Activated CD8-positive, alpha-beta T cell treated with anti-CD3 and anti-CD28 coated beads for 36 hours (primary cell): ENCODE measurements around the gene PKN1. TPM values are rescaled to one million over a fixed set of nuclear protein-coding genes. Genes with fewer than 3 reads are reported as not detected.
"Not testable (repeated sequence)": the region's sequence is repeated elsewhere in the genome, so short reads cannot be mapped to it uniquely, and the experiment has no call there.

Experiments used
- ATAC-seq: fragments of 200-7000 bp; cut with Tn5 transposase; one replicate; pipeline ENCODE4 v1.10.0; 2021; ENCODE audit warnings: mild to moderate bottlenecking, moderate library complexity
- CTCF ChIA-PET: fragments of 350-600 bp; sonication (Branson Sonifier 250); formaldehyde crosslinking; loops from one replicate; lab custom pipeline; 2021; ENCODE audit warnings: antibody characterized with exemption; lab: Charles Lee
- POLR2A ChIA-PET: fragments of 350-600 bp; sonication (Branson Sonifier 250); formaldehyde crosslinking; loops from one replicate; lab custom pipeline; 2021; ENCODE audit warnings: antibody characterized with exemption; lab: Charles Lee
- DNase-seq: peaks from one replicate; pipeline ENCODE4 v3.0.0-alpha.2; 2020
- H3K27ac Mint-ChIP-seq: one replicate; pipeline ENCODE4 v1.8.0; 2021; ENCODE audit warnings: mild to moderate bottlenecking, mixed read lengths
- H3K27me3 Mint-ChIP-seq: one replicate; pipeline ENCODE4 v1.8.0; 2021; ENCODE audit warnings: mixed read lengths
- H3K36me3 Mint-ChIP-seq: one replicate; pipeline ENCODE4 v1.8.0; 2021; ENCODE audit warnings: low read depth, mixed read lengths
- H3K4me1 Mint-ChIP-seq: one replicate; pipeline ENCODE4 v1.8.0; 2021; ENCODE audit warnings: low read depth, mixed read lengths
- H3K4me3 Mint-ChIP-seq: one replicate; pipeline ENCODE4 v1.8.0; 2021; ENCODE audit warnings: mild to moderate bottlenecking, moderate library complexity, mixed read lengths
- H3K9me3 Mint-ChIP-seq: one replicate; pipeline ENCODE4 v1.8.0; 2021; ENCODE audit warnings: mixed read lengths
- intact Hi-C: fragments of 100-400 bp; cut with micrococcal nuclease; formaldehyde crosslinking; loops from one replicate; pipeline ENCODE4 v1.10.0; 2022
- total RNA-seq, 2 experiments: library from RNA; stranded (reverse); gene quantifications; one replicate each; pipeline ENCODE4 v1.2.3, GENCODE V29; 2021
- TF ChIP-seq, protein P1 (sequence below): fragments of 200-600 bp; IDR thresholded peaks from one replicate; pipeline ENCODE4 v1.8.0; 2022; ENCODE audit warnings: antibody characterized with exemption, mild to moderate bottlenecking

PKN1 gene
- total RNA-seq, 2 experiments from 2014 or later, result 172 to 192 TPM

DNA sequence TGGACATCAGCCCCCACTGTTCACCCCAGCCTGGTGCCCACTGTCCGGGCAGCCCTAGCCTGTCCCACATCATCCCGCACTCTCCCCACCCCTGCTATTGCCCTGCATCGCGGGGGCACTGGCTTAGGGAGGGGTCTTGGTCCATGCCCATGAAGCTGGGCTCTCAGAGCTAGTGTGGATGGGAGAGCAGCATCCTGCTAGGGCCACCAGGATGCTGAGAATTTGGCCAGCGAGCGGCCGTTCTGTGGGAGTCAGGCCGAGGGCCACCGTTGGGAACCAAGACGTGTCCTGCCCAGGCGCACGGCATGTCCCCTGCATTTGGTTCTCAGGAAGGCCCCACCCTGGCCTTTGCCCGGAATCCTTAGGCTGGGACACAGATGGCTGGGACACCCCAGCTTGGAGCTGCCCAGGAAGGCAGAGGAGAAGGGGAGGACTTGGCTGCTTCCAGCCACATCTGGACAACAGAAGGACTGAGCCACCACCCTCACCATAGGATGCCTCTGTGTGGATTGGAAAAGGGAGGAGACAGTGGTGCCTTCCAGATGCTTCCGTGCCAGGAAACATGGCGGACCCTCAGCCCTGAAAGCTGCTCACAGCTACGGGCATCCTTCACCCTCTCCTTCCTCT lies 37.3 kb upstream of the PKN1 start:
- TF ChIP-seq, protein P1, sequence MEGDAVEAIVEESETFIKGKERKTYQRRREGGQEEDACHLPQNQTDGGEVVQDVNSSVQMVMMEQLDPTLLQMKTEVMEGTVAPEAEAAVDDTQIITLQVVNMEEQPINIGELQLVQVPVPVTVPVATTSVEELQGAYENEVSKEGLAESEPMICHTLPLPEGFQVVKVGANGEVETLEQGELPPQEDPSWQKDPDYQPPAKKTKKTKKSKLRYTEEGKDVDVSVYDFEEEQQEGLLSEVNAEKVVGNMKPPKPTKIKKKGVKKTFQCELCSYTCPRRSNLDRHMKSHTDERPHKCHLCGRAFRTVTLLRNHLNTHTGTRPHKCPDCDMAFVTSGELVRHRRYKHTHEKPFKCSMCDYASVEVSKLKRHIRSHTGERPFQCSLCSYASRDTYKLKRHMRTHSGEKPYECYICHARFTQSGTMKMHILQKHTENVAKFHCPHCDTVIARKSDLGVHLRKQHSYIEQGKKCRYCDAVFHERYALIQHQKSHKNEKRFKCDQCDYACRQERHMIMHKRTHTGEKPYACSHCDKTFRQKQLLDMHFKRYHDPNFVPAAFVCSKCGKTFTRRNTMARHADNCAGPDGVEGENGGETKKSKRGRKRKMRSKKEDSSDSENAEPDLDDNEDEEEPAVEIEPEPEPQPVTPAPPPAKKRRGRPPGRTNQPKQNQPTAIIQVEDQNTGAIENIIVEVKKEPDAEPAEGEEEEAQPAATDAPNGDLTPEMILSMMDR, result no peak
- POLR2A ChIA-PET, result interaction anchor here (1.0 to 7.2 kb wide), 5 partner anchors 11 to 21 kb away, joined by 3 to 59 read pairs (median 7); partner anchors contain the start of gene ADGRE5
- DNase-seq (no peak), ATAC-seq (peak; percentile 17)
- CTCF ChIA-PET, result interaction anchor here (0.8 to 3.3 kb wide), 2 partner anchors 10 to 35 kb away, joined by 3 to 15 read pairs; no protein-coding TSS in a partner anchor
- Mint-ChIP-seq H3K36me3 (peaks cover 57% of the 10 kb centered on the region), H3K4me3 (no peak overlapping the region), H3K4me1 (peaks cover 13% of the 10 kb centered on the region), H3K27ac (peak overlapping the region; percentile 52), H3K9me3 (no peaks in the 10 kb centered on the region), H3K27me3 (no peaks in the 10 kb centered on the region)
- intact Hi-C loops, result no loop called here

DNA sequence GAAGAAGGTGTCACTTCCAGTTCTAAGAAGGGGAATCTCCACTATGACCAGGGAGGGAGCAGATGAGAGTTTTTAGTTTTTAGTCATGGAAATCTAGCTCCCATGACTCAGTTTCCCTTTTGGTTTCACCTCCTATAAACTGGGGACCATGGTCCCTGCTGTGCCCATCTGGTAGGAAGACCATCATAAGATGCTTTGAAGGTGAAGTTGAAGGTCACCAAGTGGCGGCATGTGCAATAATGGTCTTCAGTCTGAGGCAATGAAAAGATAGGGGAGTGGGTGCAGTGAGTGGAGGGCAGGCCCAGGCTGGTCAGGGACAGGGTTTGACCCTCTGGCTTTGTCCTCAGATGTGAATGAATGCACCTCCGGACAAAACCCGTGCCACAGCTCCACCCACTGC lies 36.4 kb upstream of the PKN1 start:
- H3K9me3 Mint-ChIP-seq, ATAC-seq, H3K27me3 Mint-ChIP-seq, intact Hi-C loops, H3K4me3 Mint-ChIP-seq, DNase-seq: not testable (repeated sequence)
- ChIA-PET CTCF (interaction anchor here (1.5 to 3.3 kb wide), 2 partner anchors 9 to 48 kb away, joined by 5 to 15 read pairs; no protein-coding TSS in a partner anchor), POLR2A (interaction anchor here (1.2 to 7.2 kb wide), 5 partner anchors 10 to 22 kb away, joined by 3 to 59 read pairs (median 7); partner anchors contain the start of gene ADGRE5)
- peaks cover 58% of the 10 kb centered on the region for H3K36me3 Mint-ChIP-seq
- H3K27ac Mint-ChIP-seq, result peak overlapping the region; percentile 52
- peaks cover 10% of the 10 kb centered on the region for H3K4me1 Mint-ChIP-seq

DNA sequence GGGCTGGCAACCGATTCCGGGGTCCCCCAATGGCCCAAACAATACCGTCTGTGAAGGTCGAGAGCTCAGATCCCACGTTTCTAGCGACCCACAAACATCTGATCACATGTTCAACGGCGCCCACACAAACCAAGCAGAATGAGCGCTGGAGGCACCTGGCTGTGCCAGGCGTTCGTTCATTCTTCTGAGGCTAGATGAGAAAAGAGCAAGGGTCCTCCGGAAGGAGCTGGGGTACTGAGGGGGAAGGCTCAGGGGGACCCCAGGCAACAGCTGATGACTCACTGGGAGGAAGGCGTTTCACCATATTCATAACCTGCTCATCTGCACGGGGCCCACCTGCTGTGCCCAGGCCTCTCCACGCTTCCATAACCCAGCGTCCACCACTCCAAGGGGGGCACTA lies 35.9 kb upstream of the PKN1 start:
- H3K9me3 Mint-ChIP-seq, ATAC-seq, H3K4me3 Mint-ChIP-seq, intact Hi-C loops, DNase-seq, H3K27me3 Mint-ChIP-seq: not testable (repeated sequence)
- peaks cover 10% of the 10 kb centered on the region for H3K4me1 Mint-ChIP-seq
- POLR2A ChIA-PET, result interaction anchor here (1.2 to 7.2 kb wide), 6 partner anchors 9 to 32 kb away, joined by 3 to 59 read pairs (median 6); partner anchors contain the start of gene ADGRE5
- CTCF ChIA-PET, result interaction anchor here (1.5 to 3.3 kb wide), 2 partner anchors 8 to 48 kb away, joined by 5 to 15 read pairs; no protein-coding TSS in a partner anchor
- peak overlapping the region; percentile 32 for H3K27ac Mint-ChIP-seq
- peaks cover 61% of the 10 kb centered on the region for H3K36me3 Mint-ChIP-seq

DNA sequence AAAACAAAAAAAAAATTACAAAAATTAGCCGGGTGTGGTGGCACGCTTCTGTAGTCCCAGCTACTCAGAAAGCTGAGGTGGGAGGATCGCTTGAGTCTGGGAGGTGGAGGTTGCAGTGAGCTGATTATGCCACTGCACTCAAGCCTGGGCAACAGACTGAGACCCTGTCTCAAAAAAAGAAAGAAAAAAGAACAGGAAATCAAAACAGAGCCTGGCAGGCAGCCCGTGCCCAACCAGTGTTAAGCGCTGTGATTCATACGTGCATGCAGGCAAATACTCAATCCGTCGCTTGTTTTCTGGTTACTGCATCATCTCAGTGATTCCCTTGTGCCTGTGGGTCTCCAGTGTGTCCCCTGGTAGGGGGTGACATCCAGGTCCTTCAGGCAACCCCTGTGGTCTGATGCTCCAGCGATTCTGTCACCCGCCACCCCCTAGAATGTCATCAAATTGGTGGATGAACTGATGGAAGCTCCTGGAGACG lies 32.1 kb upstream of the PKN1 start:
- POLR2A ChIA-PET, result interaction anchor here (0.9 to 1.9 kb wide), 9 partner anchors 10 to 39 kb away, joined by 3 to 6 read pairs (median 4); partner anchors contain the start of genes ADGRE5 and DDX39A

DNA sequence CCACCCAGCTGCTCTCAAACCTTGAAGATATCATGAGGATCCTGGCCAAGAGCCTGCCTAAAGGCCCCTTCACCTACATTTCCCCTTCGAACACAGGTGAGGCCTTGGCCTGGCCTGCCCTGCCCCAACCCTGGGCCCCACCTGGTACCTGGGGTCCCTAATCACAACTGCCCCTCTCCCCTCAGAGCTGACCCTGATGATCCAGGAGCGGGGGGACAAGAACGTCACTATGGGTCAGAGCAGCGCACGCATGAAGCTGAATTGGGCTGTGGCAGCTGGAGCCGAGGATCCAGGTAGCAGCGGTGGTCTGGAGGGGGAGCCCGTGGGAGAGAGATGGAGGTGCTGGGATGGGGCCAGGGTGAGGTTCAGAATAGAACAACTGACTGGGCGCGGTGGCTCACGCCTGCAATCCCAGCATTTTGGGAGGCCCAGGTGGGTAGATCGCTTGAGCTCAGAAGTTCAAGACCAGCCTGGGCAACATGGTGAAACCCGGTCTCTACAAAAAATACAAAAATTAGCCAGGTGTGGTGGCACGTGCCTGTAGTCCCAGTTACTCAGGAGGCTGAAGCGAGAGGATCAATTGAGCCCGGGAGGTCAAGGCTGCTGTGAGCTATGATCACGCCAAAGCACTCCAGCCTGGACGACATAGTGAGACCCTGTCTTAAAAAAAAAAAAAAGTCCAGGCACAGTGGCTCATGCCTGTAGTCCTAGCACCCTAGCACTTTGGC lies 31.5 kb upstream of the PKN1 start:
- Mint-ChIP-seq H3K27ac (peak overlapping the region; percentile 78), H3K4me3 (no peak overlapping the region), H3K36me3 (peaks cover 65% of the 10 kb centered on the region), H3K4me1 (peaks cover 6% of the 10 kb centered on the region), H3K9me3 (no peaks in the 10 kb centered on the region), H3K27me3 (no peaks in the 10 kb centered on the region)
- intact Hi-C loops, result no loop called here
- POLR2A ChIA-PET, result interaction anchor here (0.6 to 1.7 kb wide), 9 partner anchors 10 to 47 kb away, joined by 3 to 6 read pairs (median 4); partner anchors contain the start of genes ADGRE5 and DDX39A
- TF ChIP-seq, protein P1, result no peak
- CTCF ChIA-PET, result interaction anchor here (1.4 kb wide), 1 partner anchor 53 kb away, joined by 3 read pairs; no protein-coding TSS in a partner anchor
- DNase-seq, result no peak
- no peak for ATAC-seq

More for the DNA sequence above, 32.1 kb upstream of the PKN1 start:
- H3K4me1 Mint-ChIP-seq, result peaks cover 7% of the 10 kb centered on the region
- H3K4me3 Mint-ChIP-seq, result no peak overlapping the region
- peaks cover 66% of the 10 kb centered on the region for H3K36me3 Mint-ChIP-seq
- CTCF ChIA-PET, result interaction anchor here (1.4 kb wide), 1 partner anchor 52 kb away, joined by 3 read pairs; no protein-coding TSS in a partner anchor
- DNase-seq (no peak), ATAC-seq (no peak)
- TF ChIP-seq, protein P1, result no peak
- intact Hi-C loops, result no loop called here
- no peaks in the 10 kb centered on the region for H3K27me3 Mint-ChIP-seq
- peak overlapping the region; percentile 78 for H3K27ac Mint-ChIP-seq
- no peaks in the 10 kb centered on the region for H3K9me3 Mint-ChIP-seq
